Lower lobe of right lung (tissue), 2 donors: ENCODE data around the gene C8A. TPM values are rescaled to one million over a fixed set of nuclear protein-coding genes. Genes with fewer than 3 reads are reported as not detected.

Source experiments
- ATAC-seq, 2 donors: fragments of 200-7000 bp; cut with Tn5 transposase; one replicate each; pipeline ENCODE4 v1.9.1; 2020 to 2022; ENCODE audit warnings: mild to moderate bottlenecking in 2 of 2, moderate library complexity in 2 of 2
- DNase-seq: peaks from one replicate; pipeline ENCODE4 v3.0.0-alpha.2; 2020
- H3K27ac ChIP-seq: fragments of 200-600 bp; one replicate; pipeline ENCODE4 v1.8.0; 2022
- H3K27me3 ChIP-seq: fragments of 200-600 bp; one replicate; pipeline ENCODE4 v1.8.0; 2022; ENCODE audit warnings: low read depth
- H3K36me3 ChIP-seq: fragments of 200-600 bp; one replicate; pipeline ENCODE4 v1.8.0; 2022; ENCODE audit warnings: mild to moderate bottlenecking
- H3K4me1 ChIP-seq: fragments of 200-600 bp; one replicate; pipeline ENCODE4 v1.8.0; 2022
- H3K4me3 ChIP-seq: fragments of 200-600 bp; one replicate; pipeline ENCODE4 v1.8.0; 2022; ENCODE audit warnings: mild to moderate bottlenecking
- H3K9me3 ChIP-seq: fragments of 200-600 bp; one replicate; pipeline ENCODE4 v1.8.0; 2022
- intact Hi-C: fragments of 100-400 bp; cut with DNase I; formaldehyde crosslinking; loops from one replicate; pipeline ENCODE4 v1.11.0; 2022
- total RNA-seq: library from RNA; stranded (reverse); fragmentation: NEBNext Ultra II Directional; extraction: Animal tissue kit (Norgen Biotek cat#: 25700); gene quantifications from one replicate; pipeline ENCODE4 v1.2.1, GENCODE V29; 2021
- TF ChIP-seq, protein P1 (sequence below): fragments of 200-600 bp; IDR thresholded peaks from one replicate; pipeline ENCODE4 v1.8.0; 2022; ENCODE audit warnings: antibody characterized with exemption, mild to moderate bottlenecking
- donor health status: DM: no; HTN: yes; CAD: no; lungs with severe emphysema.

Gene C8A
- total RNA-seq, 1 donor from 2014 or later = not detected

DNA sequence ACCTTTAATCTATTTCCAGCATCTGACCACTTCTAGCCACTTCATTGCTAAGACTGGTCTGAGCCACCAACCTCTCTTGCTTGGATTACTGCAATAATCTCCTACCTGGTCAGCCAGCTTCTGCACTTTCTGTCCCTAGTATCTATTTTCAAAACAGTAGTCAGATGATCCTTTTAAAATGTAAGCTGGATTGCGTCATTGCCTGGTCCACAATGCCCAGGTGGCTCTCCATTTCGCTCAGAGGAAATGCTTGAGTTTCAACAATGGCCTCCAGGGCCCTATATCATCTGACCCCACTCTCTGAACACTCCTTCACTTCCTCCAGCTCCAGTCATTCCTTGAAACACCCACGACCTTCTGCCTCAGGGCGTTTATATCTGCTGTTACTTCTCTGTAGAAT lies 37.7 kb upstream of the C8A start:
- no peak for ATAC-seq
- TF ChIP-seq, protein P1, sequence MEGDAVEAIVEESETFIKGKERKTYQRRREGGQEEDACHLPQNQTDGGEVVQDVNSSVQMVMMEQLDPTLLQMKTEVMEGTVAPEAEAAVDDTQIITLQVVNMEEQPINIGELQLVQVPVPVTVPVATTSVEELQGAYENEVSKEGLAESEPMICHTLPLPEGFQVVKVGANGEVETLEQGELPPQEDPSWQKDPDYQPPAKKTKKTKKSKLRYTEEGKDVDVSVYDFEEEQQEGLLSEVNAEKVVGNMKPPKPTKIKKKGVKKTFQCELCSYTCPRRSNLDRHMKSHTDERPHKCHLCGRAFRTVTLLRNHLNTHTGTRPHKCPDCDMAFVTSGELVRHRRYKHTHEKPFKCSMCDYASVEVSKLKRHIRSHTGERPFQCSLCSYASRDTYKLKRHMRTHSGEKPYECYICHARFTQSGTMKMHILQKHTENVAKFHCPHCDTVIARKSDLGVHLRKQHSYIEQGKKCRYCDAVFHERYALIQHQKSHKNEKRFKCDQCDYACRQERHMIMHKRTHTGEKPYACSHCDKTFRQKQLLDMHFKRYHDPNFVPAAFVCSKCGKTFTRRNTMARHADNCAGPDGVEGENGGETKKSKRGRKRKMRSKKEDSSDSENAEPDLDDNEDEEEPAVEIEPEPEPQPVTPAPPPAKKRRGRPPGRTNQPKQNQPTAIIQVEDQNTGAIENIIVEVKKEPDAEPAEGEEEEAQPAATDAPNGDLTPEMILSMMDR = no peak
- intact Hi-C loops = no loop called here
- no peaks in the 10 kb centered on the region for H3K27me3 ChIP-seq
- no peak overlapping the region for H3K27ac ChIP-seq
- no peak overlapping the region for H3K4me3 ChIP-seq
- no peak for DNase-seq
- H3K36me3 ChIP-seq = no peaks in the 10 kb centered on the region
- H3K4me1 ChIP-seq = peaks cover 11% of the 10 kb centered on the region
- no peaks in the 10 kb centered on the region for H3K9me3 ChIP-seq

DNA sequence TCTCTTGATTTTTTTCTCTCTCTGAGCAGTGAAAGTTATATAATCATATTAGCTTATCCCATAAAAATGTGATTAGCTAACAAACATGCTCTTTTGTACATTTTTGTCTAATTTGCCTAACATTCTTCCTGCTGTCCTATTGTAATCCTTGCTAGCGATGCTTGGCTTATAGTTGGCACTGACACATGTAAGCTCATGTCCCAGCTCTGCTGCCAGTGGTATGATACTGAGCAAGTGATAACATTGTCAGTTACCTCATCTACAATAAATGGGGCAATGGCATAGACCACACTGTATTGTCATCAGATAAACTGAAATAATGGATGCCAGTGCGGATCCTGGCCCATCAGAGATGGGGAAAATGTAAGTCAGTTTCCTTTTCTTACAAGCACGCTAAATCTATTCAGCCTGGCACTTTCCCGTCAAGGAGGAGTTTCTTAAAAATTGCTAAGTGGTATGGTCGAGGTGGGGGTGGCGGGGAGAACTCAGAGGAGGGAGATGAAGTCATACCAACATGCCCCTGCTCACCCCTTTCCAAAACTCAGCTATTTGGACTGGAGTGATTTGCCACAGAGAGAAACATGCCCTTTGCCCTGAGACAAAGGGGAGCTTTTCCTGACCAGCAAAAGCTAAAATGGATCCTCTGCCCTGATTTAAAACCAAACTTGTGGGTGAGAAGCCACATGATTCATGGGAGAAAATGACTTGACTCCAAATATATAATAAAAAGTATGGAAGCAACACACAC lies 36.7 kb upstream of the C8A start:
- H3K9me3 ChIP-seq = no peaks in the 10 kb centered on the region
- H3K36me3 ChIP-seq = no peaks in the 10 kb centered on the region
- no peaks in the 10 kb centered on the region for H3K27me3 ChIP-seq
- no peak for ATAC-seq
- TF ChIP-seq, protein P1 = no peak
- no peak overlapping the region for H3K27ac ChIP-seq
- intact Hi-C loops = no loop called here
- no peak overlapping the region for H3K4me3 ChIP-seq
- H3K4me1 ChIP-seq = peaks cover 11% of the 10 kb centered on the region
- no peak for DNase-seq

DNA sequence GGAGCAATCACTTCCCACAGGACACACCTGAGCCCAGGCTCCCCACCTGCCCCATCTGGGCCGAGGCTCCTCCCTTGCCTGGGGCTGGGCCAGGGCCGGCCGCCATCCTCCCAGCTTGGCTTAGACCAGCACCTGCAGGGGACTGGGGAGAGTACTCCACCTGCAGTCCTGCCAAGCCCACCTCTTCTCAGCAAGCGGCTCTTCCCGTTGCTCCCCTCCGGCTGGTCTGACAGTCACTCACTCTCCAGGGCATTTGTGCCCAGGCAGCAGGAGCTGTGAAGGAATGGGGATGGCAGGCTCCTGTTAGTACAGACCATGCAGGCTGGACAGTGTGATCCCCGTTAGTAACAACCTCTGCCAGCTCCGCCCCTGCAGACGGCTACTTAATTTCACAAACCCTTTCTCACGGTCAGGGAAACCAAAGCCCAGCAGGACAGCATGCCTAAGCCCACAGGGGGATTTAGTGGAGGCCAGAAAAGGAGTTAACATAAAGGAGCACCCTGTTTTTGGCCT lies 35.2 kb upstream of the C8A start, which contains the start of gene FYB2:
Gene FYB2 (minus strand): TSS at position 18 of the 513 bp plus-strand sequence. CDS start 114 bp downstream, outside the sequence.
- intact Hi-C loops = no loop called here
- no peaks in the 10 kb centered on the region for H3K9me3 ChIP-seq
- H3K4me1 ChIP-seq = peaks cover 11% of the 10 kb centered on the region
- no peak within 1 kb of the TSS for H3K27ac ChIP-seq
- DNase-seq (no peak), ATAC-seq (peak; percentile 25 to 46)
- no peak within 1 kb of the TSS for H3K4me3 ChIP-seq
- TF ChIP-seq, protein P1 = no peak
- H3K27me3 ChIP-seq = no peaks in the 10 kb centered on the region
- no peaks in the 10 kb centered on the region for H3K36me3 ChIP-seq

DNA sequence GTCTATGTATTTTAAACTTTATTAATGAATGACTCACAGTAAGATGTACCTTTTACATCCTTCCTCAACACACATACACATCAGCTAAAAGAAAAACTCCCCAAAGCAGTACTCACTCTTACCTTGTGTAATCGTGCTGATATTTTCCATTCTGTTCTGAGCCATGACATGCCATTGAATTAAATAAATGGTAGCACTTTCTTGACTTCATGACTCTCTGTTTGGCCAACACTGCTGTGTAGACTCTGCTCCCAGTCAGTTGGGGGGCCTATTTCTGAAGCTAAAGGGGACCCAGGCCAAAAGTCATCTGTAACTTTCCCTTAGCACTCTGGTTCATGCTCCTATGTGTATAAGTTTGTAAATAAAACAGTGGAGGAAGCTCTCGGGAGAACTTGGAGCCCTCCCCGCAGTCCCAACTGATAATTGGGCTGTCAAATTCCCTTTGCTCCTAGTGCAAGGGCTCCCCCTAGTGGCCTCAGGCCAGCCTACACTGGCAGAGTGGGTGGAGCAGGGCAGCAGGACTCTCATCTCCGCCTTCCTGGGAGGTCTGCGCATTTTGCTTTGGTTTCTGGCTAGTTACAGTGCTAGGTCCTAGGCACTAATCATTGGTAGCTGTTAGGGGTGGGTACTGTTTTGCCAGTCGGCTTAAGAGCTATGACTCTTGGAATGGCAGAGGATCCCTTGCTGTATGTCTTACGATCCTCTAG lies 33.7 kb upstream of the C8A start:
- ATAC-seq (peak; percentile 87 to 88), DNase-seq (peak; percentile 82)
- Histone ChIP-seq H3K4me3 (no peak overlapping the region), H3K27ac (no peak overlapping the region), H3K36me3 (no peaks in the 10 kb centered on the region), H3K9me3 (no peaks in the 10 kb centered on the region), H3K27me3 (no peaks in the 10 kb centered on the region), H3K4me1 (peaks cover 11% of the 10 kb centered on the region)
- intact Hi-C loops = no loop called here
- TF ChIP-seq, protein P1 = peak; percentile 90

DNA sequence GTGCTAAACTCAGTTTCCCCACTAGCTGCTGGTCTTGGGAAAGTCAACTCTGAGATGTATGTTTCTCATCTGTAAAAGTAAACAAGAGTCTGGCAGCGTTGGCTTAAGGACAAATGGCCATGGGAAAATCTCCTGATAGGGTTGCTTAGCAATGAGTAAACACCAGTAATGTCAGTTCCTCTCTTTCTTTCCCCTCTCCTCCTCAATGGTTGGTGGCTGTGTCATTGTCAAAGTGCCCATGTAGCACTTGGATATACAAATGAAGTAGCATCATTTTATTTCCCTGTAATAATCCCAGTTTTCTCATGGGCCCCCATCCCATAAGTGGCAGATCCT lies 33.2 kb upstream of the C8A start:
- DNase-seq (no peak), ATAC-seq (peak; percentile 10 to 33)
- intact Hi-C loops = no loop called here
- TF ChIP-seq, protein P1 = no peak
- Histone ChIP-seq H3K4me1 (peaks cover 11% of the 10 kb centered on the region), H3K4me3 (no peak overlapping the region), H3K27me3 (no peaks in the 10 kb centered on the region), H3K9me3 (no peaks in the 10 kb centered on the region), H3K36me3 (no peaks in the 10 kb centered on the region), H3K27ac (no peak overlapping the region)
